GM19099 (cell line): ENCODE data around the gene GC.

Experiments used
- POLR2A ChIP-seq: IDR thresholded peaks from 3 replicates; pipeline ENCODE4 v1.6.1; 2011; ENCODE audit warnings: low read depth; ENCODE audit not compliant: insufficient read length; ENCODE audit errors: extremely low read depth

The GC gene

GRCh38 chr4:71697031-71697430 is 86.8 kb downstream of the GC start:
- TF ChIP-seq POLR2A, result no peak

DNA sequence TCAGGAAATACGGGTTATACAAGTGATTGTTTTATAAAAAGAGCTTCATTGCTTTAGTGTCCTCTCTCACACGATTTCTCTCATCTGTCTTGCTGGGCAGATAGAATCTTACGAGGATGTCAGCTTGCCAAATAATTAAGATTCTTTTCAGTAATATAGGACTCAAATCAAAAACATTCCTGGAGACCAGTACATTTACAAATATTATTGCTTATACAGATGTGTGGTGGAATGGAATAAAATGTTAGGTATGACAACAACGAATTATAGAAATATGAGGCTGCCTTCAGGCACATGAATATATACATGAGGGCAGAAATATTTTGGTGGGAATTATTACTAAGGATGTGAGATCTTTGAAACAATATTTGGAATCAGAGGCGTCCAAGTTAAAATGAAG is 88.9 kb downstream of the GC start:
- no peak for TF ChIP-seq POLR2A

DNA sequence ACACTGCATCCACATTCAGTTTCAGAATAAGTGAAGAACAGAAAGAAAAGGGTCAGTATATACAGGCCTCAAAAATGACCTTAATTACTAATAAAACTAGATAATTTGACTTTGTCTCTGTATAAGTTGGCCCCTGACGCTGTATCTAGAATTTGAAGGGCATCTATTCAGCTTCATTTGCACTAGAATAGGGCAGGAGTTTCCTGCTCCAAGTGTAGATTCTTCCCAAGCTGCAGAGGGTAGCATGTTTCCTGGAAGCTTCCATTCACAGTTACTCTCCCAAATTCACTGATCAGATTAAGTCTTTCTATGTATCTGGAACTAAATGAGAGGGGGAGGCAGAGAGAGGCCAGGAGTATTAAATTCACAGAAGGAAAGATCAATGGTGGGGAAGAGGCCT is 90.9 kb downstream of the GC start:
- TF ChIP-seq POLR2A, result no peak

GRCh38 chr4:71692198-71692597 is 91.7 kb downstream of the GC start:
- TF ChIP-seq POLR2A, result no peak
